Prostate gland (tissue), 2 donors: Measurements from ENCODE around the gene DPYD.

Experiments
- CTCF ChIP-seq, 4 experiments: fragments of 200-600 bp in 2 of 4; fragments of 450-650 bp in 2 of 4; sonication (generic) in 2 of 4; IDR thresholded peaks; 1 replicate in 3 of 4; 2 replicates in 1 of 4; pipeline ENCODE4 v1.5.1; 2016 to 2019; ENCODE audit warnings: antibody characterized with exemption in 4 of 4, mild to moderate bottlenecking in 2 of 4, moderate library complexity in 2 of 4
- POLR2A ChIP-seq: fragments of 450-650 bp; IDR thresholded peaks from one replicate; pipeline ENCODE4 v1.6.1; 2016; ENCODE audit warnings: antibody characterized with exemption, mild to moderate bottlenecking

- TF ChIP-seq CTCF (IDR thresholded peaks at IDR 0.05) = no peak
- no peak for TF ChIP-seq POLR2A
Measured at GRCh38 chr1:97192872-97193572, 727.8 kb downstream of the DPYD start.
